NCI-H1436 (cell line): Measurements from ENCODE around the gene SESN2.

Experiments
- DNase-seq: peaks from one replicate; lab custom pipeline; 2025; lab: John Stamatoyannopoulos, UW

SESN2 gene

DNA sequence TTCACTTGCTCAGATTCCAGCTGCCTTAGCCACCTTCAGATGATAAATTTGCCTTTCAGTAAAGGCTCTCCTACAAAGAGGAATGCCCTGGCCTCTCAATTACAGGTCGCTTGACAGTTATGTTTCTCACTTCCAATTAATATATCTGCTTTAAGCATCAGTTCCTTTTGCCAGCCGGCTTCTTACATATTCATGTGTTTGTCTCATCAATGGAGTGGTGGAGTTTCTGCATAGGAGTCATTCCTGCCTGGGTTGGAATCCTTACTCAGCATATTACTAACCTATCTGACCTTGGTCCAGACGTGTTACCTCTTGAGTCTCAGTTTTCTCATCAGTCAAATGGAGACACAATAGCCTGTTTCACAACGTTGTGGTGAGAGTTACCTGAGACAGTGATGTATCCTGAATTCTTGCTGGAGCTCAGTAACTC is 9.4 kb upstream of the SESN2 start:
- no peak for DNase-seq

DNA sequence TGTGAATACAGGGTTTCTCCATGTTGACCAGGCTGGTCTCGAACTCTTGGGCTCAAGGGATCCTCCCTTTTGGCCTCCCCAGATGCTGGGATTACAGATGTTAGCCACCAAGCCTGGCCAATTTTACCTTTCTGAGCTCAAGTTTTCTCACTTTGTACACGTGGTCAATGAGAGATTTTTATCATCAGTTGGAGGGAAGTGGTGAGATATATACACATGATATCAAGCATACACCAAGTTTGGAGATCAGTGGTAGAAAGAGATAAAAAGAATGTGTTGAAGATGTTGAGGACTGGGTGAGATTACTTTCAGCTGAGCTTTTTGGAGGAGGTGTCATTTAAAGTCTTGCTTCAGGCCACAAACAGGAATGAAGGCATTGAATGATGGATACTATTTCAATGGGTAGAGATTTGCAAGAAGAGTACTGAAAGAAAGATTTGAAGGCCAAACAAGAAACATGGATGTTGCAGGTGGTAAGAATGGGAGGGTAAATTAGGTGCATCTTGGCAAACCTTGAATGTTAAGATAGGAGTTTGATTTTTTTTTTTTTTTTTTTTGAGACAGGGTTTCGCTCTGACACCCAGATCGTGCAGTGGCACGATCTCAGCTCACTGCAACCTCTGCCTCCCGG is 3.0 kb upstream of the SESN2 start:
- DNase-seq, result no peak

DNA sequence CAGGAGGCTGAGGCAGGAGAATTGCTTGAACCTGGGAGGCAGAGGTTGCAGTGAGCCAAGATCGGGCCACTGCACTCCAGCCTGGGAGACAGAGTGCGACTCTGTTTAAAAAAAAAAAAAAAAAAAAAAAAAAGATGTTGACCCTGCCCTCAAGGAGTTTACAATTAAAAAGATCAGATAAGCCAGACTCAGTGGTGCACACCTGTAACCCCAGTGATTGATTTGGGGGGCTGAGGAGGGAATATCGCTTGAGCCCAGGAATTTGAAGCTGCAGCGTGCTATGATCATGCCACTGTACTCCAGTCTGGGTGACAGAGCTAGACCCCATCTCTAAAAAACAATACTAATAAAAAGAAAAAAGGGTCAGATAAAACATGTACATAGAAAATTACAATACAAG is 1.6 kb upstream of the SESN2 start:
- DNase-seq, result no peak

DNA sequence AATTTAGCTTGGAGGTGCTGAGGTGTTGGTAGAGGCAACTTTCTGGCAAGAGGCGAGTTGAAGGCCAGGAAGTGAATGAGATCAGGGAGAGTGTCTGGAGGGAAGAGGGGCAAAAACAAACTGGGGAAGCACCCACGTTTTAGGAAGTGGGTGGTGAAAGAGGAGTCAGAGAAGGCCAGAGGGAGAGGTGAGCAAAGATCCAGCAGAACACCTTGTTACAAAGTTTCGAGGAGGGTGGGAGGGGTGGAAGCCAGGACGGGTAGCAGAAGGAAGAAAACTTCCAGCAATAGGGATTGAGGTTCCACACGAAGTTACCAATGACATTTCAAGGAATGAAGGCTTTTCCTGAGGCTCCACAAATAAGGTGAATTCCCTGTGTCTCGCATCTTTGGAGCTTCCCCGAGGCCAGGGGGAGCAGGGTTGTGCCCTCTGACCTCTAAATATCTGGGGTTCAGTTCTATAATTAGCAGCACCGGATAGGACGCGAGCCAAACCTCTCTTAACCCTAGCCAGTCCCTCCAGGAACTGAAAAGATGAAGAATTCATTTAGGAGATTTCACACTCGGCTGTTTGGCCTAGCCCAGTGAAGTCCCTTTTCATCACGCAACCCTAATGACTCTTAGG is 578 bp upstream of the SESN2 start:
- no peak for DNase-seq

DNA sequence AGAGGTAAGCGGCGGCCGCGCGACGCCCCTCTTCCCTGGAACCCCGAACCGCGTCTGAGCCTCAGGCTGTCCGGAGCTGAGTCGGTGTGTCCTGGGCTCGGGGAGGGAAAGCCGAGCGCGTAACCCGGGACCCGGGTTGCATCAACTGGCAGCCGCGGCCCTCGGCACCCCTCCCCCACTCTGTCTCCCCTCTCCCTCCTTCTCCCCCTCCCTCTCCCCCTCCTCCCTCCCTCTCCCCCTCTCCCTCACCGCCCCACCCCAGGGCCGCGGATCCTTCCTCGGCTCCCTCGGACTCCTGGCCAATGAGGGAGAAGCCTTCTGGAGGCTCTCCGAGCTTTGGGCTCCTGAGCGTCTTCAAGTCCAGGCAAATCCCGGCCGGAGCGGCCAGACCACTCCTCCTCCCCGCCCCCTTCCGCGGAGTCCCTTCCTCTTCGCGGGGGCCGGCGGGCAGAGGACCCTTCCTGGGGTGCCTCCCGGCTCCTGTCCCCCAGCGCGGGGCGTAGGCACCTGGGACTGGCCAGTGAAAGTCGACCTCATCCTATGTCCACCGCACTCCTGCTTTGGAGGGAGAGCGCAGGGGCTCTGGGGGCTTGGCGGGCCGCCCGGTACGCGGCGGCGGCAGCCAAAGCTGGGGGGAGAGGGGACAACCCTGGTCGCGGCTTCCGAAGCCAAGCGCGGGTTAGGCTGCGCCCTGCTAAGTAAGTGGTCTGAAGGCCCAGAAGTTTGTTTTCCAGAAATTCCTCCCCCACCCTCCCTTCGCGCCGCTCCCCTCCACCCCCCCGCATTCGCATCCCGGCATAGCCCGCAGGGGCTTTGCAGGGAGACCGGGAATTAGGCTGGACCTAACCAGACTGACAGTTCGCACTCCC is 850 bp downstream of the SESN2 start:
- DNase-seq, result peak; percentile 14

DNA sequence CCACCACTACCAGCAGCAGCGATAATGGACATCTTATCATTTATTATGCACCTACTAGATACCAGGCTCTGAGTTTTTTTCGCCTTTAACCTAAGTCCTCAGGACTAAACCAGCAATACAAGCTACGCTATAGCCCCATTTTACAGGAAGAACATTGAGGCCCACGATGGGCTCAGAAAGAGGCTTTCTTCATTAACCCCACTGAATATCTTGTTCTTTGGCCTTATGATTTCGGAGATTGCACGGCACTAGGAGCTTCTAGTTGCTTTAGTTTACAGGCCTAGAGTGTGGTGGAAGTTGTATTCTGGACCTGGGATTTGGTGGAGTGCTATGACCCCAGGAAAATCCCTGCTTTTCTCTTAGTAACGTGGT is 1.5 kb downstream of the SESN2 start:
- no peak for DNase-seq

DNA sequence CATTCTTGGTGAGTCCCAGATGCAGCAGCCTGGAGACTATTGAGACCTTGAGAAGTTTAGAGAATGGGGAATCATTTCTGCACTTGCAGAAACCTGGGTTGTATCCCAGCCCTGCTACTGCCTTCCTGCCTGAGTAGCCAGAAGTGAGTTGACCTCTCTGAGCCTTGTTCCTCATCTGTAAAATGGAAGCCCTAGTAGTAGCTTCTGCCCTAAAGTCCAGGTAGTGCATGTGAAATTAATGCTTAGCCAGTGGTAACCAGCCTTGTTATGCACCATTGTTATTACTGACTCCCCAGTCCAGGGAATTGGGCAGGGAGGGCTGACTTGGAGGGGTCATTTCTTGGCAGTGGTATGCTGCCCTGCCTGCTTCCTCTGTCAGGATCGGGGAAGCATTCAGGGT is 5.6 kb downstream of the SESN2 start:
- DNase-seq, result no peak

DNA sequence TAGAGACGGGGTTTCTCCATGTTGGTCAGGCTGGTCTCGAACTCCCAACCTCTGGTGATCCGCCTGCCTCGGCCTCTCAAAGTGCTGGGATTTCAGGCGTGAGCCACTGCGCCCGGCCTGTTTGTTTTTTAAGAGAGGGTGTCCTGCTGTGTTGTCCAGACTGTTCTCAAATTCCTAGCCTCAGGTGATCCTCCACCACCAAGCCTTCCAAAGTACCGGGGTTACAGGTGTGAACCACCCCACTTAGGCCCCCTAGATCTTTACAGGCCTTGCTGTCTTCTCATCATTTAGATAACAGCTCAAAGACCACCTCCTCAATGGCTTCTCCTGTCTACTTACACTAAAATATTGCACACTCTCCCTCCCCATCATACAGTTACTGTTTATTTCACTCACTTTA is 6.3 kb downstream of the SESN2 start:
- DNase-seq, result no peak

DNA sequence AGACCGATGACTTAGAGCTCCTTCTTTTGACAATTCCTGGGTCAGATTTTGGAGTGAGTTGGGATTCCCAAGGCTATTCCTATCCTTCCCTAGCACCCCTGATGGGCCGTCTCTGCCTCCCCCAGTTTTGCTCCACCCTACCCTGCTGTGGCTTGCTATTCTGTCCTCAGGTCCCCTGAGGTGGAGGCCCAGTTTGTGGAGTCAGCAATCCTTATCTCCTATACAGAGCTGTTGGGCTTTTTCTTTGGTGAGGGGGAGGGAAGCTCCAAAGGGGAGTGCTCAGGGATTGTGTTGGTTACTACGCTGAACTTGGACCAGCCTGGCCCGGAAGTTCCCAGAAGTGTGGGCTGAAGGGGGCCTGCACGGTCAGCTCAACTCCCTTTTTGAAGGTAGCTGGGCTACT is 7.6 kb downstream of the SESN2 start:
- DNase-seq, result no peak

DNA sequence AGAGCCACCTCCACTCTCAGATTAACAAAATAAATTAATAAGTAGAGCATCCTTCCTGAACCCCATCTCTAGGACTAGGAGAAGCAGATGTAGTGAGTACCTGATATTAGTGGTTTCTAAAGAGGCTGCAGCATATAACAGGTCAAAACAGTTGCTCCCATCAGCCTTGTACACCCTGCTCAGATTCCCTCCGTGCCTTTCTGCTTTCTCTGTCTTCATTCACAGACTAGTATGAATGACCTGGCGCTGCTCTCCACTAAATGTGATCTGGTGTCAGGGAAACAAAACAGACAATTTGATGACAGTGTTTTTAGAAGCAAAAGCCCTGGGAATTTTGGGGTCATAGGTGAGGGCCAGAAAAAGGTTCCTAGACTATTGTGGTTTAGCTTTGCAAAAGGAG is 8.3 kb downstream of the SESN2 start:
- no peak for DNase-seq

DNA sequence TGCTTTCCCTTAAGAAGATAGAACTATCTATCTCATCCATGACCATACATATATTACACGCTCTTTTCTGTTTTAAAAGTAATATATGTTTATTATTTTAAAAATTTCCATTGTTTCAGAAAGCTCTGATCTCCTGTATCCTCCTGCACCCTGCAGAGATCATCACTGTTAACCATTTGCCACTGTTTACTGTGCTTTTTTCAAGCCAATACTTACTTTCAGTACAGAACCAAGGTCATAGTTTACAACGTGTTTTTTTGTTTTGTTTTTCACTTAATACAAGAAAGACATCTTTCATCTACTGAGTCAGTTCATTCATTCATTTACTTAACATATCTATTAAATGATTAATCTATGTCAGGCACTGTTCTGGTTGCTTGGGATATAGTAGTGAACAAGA is 10.2 kb downstream of the SESN2 start:
- DNase-seq, result no peak

DNA sequence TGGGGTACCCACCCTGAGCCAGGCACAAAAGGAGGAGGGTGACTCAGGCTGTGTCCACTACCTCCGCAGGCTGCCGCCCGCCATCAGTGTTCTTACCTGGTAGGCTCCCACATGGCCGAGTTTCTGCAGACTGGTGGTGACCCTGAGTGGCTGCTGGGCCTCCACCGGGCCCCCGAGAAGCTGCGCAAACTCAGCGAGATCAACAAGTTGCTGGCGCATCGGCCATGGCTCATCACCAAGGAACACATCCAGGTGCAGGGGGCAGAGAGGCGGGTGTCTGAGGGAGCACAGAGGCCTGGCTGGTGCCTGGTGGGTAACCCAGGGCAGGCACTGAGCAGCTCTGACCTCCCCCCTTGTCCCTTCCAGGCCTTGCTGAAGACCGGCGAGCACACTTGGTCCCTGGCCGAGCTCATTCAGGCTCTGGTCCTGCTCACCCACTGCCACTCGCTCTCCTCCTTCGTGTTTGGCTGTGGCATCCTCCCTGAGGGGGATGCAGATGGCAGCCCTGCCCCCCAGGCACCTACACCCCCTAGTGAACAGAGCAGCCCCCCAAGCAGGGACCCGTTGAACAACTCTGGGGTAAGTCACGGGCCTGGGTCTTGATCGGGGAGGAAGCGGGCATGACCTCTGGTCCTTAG is 13.0 kb downstream of the SESN2 start:
- DNase-seq, result no peak

DNA sequence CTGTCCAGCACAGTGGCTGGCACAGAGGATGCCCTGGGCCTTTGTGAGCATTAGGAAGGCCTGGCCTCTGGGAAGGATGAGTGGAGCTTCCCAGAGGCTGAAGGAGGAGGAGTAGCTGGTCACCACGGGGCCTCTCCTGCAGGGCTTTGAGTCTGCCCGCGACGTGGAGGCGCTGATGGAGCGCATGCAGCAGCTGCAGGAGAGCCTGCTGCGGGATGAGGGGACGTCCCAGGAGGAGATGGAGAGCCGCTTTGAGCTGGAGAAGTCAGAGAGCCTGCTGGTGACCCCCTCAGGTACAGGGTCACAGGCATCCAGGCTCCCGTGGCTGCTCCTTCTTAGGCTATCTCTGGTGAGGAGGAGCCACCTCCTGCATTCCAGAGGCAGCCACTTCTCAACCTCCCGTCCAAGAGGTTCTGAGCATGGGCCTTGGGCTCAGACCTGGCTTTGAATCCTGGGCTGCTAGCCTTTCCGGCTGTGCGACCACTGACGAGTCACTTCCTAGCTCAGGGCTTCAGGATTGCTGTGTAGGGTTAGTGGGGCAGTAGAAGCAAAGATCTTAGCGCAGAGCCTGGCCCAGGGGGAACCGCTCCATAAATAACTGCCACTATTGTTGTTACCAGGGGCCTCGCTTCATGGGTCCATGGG is 14.0 kb downstream of the SESN2 start:
- no peak for DNase-seq

DNA sequence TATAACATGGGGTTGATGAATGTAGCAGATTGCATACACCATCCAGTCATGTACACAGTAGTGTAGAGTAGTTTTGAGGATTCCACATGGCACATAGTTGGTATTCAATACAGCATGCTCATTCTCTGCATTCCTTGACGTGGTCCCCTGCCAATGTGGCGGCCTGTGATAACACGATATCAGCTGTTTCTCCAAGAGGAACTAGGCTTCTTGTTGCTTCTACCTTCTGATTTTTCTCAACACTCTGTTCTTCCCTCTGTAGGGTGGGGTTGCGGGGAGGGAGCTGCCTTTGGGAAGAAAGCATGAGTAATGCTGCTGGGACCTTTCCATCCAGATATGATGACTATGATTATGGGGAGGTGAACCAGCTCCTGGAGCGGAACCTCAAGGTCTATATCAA is 19.4 kb downstream of the SESN2 start:
- DNase-seq, result no peak

DNA sequence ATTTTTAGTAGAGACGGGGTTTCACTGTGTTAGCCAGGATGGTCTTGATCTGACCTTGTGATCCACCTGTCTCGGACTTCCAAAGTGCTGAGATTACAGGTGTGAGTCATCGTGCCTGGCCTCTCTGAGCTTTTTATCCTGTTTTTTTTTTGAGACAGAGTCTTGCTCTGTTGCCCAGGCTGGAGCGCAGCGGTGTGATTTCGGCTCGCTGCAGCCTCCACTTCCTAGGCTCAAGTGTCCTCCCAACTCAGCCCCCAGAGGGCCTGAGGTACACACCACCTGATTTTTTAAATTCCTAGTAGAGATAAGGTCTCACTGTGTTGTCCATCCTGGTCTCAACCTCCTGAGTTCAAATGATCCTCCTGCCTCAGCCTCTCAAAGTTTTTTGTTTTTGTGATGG is 20.4 kb downstream of the SESN2 start:
- DNase-seq, result no peak

DNA sequence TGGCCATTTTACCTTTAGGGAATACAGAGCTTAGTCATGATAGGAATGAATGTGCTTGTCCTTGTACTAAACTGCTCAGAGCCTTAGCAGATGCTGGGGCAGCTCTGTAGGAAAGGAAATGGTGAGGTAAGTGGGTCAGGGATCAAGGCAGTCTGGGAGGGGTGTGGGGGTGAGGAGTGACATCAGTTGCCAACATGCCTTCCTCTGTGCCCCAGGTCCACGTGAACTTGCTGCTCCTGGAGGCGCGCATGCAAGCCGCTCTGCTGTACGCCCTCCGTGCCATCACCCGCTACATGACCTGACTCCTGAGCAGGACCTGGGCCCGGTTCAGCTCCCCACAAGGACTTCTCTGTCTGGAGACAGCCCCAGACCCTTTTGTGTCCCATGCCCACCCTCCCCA is 21.2 kb downstream of the SESN2 start:
- DNase-seq, result no peak

DNA sequence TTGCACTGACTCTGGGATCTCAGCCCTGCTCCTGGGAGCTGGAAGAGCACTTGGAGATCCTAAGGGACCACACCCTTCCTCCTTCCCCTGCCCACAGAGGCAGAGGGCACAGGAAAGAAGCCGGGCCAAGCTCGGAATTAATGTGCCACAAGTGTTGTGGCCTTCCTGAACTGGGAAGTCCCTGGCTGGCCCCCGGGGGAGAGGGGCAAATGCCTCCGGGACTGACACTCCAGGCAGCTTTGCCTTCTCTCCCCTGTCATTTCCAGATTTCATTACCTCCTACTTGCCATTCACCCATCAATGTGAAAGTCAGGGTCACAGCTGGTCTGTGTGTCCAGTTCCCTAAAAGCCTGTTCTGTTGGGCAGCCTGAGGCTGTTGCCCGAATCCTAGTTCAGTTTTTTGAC is 21.7 kb downstream of the SESN2 start:
- no peak for DNase-seq

DNA sequence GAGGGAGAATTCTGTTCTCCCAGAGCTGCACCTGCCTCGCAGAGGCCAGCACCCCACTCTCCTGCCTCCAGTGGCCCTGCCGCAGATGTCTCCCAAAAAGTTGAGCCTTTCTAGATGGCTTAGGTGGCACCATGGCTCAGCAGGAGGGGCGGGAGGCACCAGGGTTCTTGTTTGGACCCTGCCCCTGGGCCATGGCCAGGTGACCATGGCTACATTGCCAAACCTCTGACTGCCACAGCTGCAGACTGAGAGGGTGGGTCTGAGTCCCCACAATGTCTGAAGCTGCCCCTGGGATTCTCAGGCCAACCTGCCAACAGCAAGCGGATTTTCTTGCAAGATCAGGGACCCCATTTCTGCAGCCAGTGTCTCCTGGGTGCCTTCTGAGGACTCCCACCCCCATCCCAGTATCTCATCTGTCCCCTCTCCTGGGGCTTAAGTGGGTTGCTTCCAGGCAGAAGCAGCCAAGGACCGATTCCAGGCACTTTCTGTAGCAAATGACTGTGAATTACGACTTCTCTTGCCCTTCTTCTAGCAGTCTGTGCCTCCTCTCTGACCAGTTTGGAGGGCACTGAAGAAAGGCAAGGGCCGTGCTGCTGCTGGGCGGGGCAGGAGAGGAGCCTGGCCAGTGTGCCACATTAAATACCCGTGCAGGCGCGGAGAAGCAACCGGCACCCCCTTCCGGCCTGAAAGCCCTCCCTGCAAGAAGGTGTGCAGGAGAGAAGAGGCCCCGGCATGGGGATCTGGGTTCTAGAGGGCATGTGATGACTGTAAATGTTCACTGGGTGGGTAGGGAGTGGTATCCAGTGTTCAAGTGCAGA is 22.5 kb downstream of the SESN2 start:
- no peak for DNase-seq

DNA sequence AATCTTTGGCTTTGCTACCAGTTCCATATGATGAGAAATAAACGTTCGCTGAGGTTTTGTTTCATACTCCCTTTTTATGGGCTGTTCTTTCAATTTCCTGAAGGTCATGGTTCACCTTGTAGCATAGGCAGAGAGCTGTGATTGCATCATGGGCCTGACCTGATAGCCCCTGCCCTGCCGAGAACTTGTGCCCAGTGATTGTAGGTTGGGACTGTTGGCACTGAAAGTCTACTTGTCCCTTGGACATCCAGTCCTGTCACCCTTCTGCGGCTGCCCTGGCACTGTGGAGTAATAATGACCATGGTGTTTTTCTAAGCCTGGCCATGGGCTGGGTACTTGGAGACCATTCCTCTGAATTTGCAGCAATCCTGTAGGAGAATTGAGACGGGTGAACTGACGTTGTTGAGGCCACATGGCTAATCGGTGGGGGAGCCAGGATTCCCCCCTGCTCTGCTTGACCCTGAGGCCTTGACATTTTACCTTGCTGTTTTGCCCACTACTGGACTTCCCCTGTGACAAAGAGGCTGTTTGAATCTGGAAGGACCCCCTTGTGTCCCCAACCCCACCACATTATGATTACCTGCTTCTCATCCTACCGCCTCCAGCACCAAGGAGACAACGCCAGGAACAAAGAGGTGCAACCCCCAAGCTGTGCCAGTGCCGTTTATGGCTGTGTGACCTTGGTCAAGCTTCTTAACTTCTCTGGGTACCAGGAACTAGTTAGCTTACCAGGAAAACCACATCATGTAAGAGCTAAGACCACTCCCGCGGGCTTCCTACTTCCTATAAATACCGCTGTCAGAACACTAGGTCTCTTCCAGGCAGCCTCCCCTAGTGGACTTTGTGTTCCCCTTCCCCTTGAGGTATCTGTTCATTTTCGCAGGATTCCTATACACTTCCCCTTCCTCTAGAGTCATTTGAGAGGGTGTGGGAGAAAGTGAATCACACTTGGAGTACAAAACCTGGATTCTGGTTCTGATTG is 23.4 kb downstream of the SESN2 start:
- no peak for DNase-seq

DNA sequence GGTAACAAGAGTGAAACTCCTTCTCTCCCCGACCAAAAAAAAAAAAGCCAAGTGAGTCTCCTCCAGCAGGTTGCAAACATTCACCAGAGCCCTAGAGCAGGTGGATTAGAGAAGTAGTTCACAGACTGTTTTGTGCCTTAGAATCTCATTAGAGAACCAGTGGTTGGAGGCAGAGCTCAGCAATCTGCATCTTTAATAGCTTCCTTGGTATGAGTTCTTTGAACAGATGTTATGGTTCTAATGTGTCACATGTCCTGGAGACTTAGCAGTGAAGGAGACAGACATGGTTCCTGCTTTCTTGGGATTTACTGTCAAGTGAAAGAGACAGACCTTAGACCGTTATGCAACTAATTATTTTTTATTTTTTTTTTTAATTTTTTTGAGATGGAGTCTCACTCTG is 26.8 kb downstream of the SESN2 start:
- no peak for DNase-seq
